Rectal smooth muscle tissue (tissue), 1 donor: ENCODE measurements around the gene ICE2.
A peak's percentile ranks its signal among the peaks of the same experiment; 100 is the strongest.

Experiments
- H3K27ac ChIP-seq: one replicate; pipeline ENCODE4 v1.7.0; 2013; ENCODE audit warnings: low read depth, low read length, inconsistent platforms
- H3K27me3 ChIP-seq: one replicate; pipeline ENCODE4 v1.7.0; 2013; ENCODE audit warnings: low read length; ENCODE audit not compliant: control insufficient read depth, insufficient read depth
- H3K36me3 ChIP-seq: one replicate; pipeline ENCODE4 v1.7.0; 2013; ENCODE audit warnings: low read length; ENCODE audit not compliant: control insufficient read depth, insufficient read depth
- H3K4me1 ChIP-seq: one replicate; pipeline ENCODE4 v1.7.0; 2013; ENCODE audit warnings: low read length; ENCODE audit not compliant: control insufficient read depth, insufficient read depth
- H3K4me3 ChIP-seq: one replicate; pipeline ENCODE4 v1.7.0; 2013; ENCODE audit warnings: low read length
- H3K9ac ChIP-seq: one replicate; pipeline ENCODE4 v1.7.0; 2013; ENCODE audit warnings: low read length

Gene ICE2

GRCh38 chr15:60396958-60397771, 81.8 kb downstream of the ICE2 start:
- Histone ChIP-seq H3K27me3 (no peaks in the 10 kb centered on the region), H3K4me1 (peaks cover 30% of the 10 kb centered on the region), H3K4me3 (peak overlapping the region; percentile 90), H3K36me3 (no peaks in the 10 kb centered on the region), H3K27ac (peak overlapping the region; percentile 91), H3K9ac (peak overlapping the region; percentile 89)

GRCh38 chr15:60396560-60396957, 82.4 kb downstream of the ICE2 start:
- H3K9ac ChIP-seq: no peak overlapping the region
- H3K4me3 ChIP-seq: peak overlapping the region; percentile 90

GRCh38 chr15:60396100-60396499, 82.8 kb downstream of the ICE2 start:
- Histone ChIP-seq H3K4me3 (peak overlapping the region; percentile 90), H3K36me3 (no peaks in the 10 kb centered on the region), H3K4me1 (peaks cover 41% of the 10 kb centered on the region), H3K27ac (no peak overlapping the region), H3K27me3 (no peaks in the 10 kb centered on the region), H3K9ac (no peak overlapping the region)

More at GRCh38 chr15:60396560-60396957, 82.4 kb downstream of the ICE2 start:
- H3K27me3 ChIP-seq: no peaks in the 10 kb centered on the region
- H3K4me1 ChIP-seq: peaks cover 36% of the 10 kb centered on the region
- peak overlapping the region; percentile 91 for H3K27ac ChIP-seq
- no peaks in the 10 kb centered on the region for H3K36me3 ChIP-seq

- H3K27ac ChIP-seq: peak overlapping the region; percentile 0
- H3K27me3 ChIP-seq: no peaks in the 10 kb centered on the region
- no peaks in the 10 kb centered on the region for H3K36me3 ChIP-seq
- H3K9ac ChIP-seq: no peak overlapping the region
- H3K4me3 ChIP-seq: peak overlapping the region; percentile 14
- peaks cover 44% of the 10 kb centered on the region for H3K4me1 ChIP-seq
Measured at GRCh38 chr15:60395276-60396011, 83.5 kb downstream of the ICE2 start.

- Histone ChIP-seq H3K4me3 (no peak overlapping the region), H3K27ac (peak overlapping the region; percentile 79), H3K27me3 (no peaks in the 10 kb centered on the region), H3K9ac (no peak overlapping the region), H3K4me1 (peaks cover 47% of the 10 kb centered on the region), H3K36me3 (no peaks in the 10 kb centered on the region)
Measured at GRCh38 chr15:60394689-60395097, 84.2 kb downstream of the ICE2 start.

GRCh38 chr15:60392986-60393790, 85.8 kb downstream of the ICE2 start:
- Histone ChIP-seq H3K4me3 (peak overlapping the region; percentile 14), H3K4me1 (peaks cover 48% of the 10 kb centered on the region), H3K36me3 (no peaks in the 10 kb centered on the region), H3K27me3 (no peaks in the 10 kb centered on the region), H3K9ac (no peak overlapping the region), H3K27ac (peak overlapping the region; percentile 79)

GRCh38 chr15:60392601-60392985, 86.3 kb downstream of the ICE2 start:
- H3K4me1 ChIP-seq: peaks cover 48% of the 10 kb centered on the region
- peak overlapping the region; percentile 79 for H3K27ac ChIP-seq
- no peaks in the 10 kb centered on the region for H3K27me3 ChIP-seq
- no peak overlapping the region for H3K9ac ChIP-seq
- peaks cover under 1% of the 10 kb centered on the region for H3K36me3 ChIP-seq
- no peak overlapping the region for H3K4me3 ChIP-seq

GRCh38 chr15:60391722-60392315, 87.1 kb downstream of the ICE2 start:
- Histone ChIP-seq H3K27ac (peak overlapping the region; percentile 69), H3K9ac (peak overlapping the region; percentile 11), H3K4me3 (peak overlapping the region; percentile 19), H3K36me3 (peaks cover 2% of the 10 kb centered on the region), H3K4me1 (peaks cover 48% of the 10 kb centered on the region), H3K27me3 (no peaks in the 10 kb centered on the region)

- Histone ChIP-seq H3K4me3 (peak overlapping the region; percentile 37), H3K9ac (no peak overlapping the region), H3K36me3 (peaks cover 2% of the 10 kb centered on the region), H3K27ac (peak overlapping the region; percentile 69), H3K4me1 (peaks cover 48% of the 10 kb centered on the region), H3K27me3 (no peaks in the 10 kb centered on the region)
Measured at GRCh38 chr15:60390871-60391501, 88.0 kb downstream of the ICE2 start.

- H3K9ac ChIP-seq: no peak overlapping the region
- H3K27ac ChIP-seq: peak overlapping the region; percentile 69
- H3K4me1 ChIP-seq: peaks cover 45% of the 10 kb centered on the region
- H3K36me3 ChIP-seq: peaks cover 2% of the 10 kb centered on the region
- no peaks in the 10 kb centered on the region for H3K27me3 ChIP-seq
- peak overlapping the region; percentile 37 for H3K4me3 ChIP-seq
Measured at GRCh38 chr15:60390231-60390630, 88.7 kb downstream of the ICE2 start.

GRCh38 chr15:60389261-60390077, 89.5 kb downstream of the ICE2 start:
- peak overlapping the region; percentile 1 for H3K4me3 ChIP-seq

More at GRCh38 chr15:60389261-60390077, 89.5 kb downstream of the ICE2 start:
- H3K27ac ChIP-seq: no peak overlapping the region
- no peak overlapping the region for H3K9ac ChIP-seq
- peaks cover 40% of the 10 kb centered on the region for H3K4me1 ChIP-seq
- no peaks in the 10 kb centered on the region for H3K27me3 ChIP-seq
- H3K36me3 ChIP-seq: peaks cover 2% of the 10 kb centered on the region
